ENCODE measurements around the gene ZNF460. TPM values are rescaled to one million over a fixed set of nuclear protein-coding genes. Genes with fewer than 3 reads are reported as not detected.
A peak's percentile ranks its signal among the peaks of the same experiment; 100 is the strongest.

Gene ZNF460
- polyA plus RNA-seq, 2 donors = 0.75 to 3.8 TPM

DNA sequence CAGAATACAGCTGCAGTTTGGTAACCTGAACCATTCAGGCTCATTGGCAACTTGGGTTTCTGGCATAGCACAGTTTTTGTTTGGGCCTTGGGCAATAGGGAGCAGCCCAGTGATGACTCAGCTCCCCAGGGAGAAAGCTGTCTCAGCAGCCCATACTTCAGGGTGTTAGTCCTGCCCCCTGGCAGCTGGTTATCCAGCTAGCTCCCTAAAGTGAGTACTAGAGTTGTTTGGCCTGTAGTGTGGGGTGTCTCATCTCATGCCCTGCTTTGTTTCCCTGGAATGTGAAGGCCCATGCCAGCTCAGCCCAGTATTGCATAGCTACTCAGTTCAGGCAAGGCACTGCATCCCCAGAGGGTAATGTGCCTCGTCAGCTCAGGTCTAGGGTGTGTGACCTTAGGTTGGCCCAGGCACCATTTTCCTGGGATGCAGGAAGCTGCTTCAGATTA, 21.8 kb downstream of the ZNF460 start:
- H3K4me3 ChIP-seq (ENCODE audit: low read depth in 1 of 2, low read length in 2 of 2) = no peak overlapping the region
- H3K27ac ChIP-seq (ENCODE audit: low read depth in 2 of 2, low read length in 1 of 2) = peak overlapping the region; percentile 90 to 96
- no peaks in the 10 kb centered on the region for H3K27me3 ChIP-seq (ENCODE audit: control insufficient read depth in 1 of 2, insufficient read depth in 2 of 2, low read length in 2 of 2)
- H3K9me3 ChIP-seq (ENCODE audit: control insufficient read depth in 2 of 2, insufficient read depth in 1 of 2, low read depth in 1 of 2, low read length in 1 of 2) = no peaks in the 10 kb centered on the region
- 46 to 55% methylated on average over 1 of the region's 1 CpG for WGBS, 2 donors
- H3K36me3 ChIP-seq (ENCODE audit: control insufficient read depth in 2 of 2, insufficient read depth in 2 of 2, low read length in 1 of 2) = peaks cover 0 to 8% of the 10 kb centered on the region in 2 donors
- peaks cover 8 to 18% of the 10 kb centered on the region in 2 donors for H3K4me1 ChIP-seq (ENCODE audit: control insufficient read depth in 2 of 2, insufficient read depth in 2 of 2, low read length in 1 of 2)

DNA sequence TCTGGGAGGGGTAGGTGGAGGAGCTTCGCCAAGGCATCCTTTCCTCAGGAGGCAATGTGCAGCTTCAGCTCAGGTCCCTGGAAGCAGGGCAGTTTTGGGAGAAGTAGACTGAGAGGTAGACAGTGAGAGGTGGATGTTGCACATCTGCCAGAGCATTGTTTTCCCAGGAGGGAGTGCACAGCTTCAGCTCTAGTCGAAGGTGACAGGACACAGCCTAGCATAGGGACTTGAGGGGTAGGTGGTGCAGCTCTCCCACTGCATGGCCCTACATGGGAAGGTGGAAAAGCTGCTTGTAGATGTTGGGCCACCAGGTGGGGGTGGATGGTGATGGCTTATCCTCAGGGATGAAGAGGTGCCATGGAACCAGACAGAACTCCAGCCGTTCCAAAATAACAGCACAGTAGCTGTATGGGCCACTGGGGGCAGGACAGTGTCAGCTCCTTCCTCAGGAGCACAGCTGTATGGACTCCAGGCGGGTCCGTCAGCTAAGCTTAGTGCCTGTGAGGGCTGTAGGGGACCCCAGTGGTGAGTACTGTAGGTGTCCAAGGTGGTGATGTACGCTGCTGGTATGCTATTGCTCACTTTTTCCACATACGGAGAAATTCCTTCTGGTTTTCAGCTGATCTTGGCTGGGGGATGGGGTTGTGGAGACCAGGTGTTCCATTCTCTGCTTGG, 22.6 kb downstream of the ZNF460 start:
- 67 to 75% methylated on average over 7 of the region's 7 CpGs for WGBS, 2 donors
- H3K36me3 ChIP-seq (ENCODE audit: control insufficient read depth in 2 of 2, insufficient read depth in 2 of 2, low read length in 1 of 2) = peaks cover 0 to 8% of the 10 kb centered on the region in 2 donors
- peaks cover 8 to 18% of the 10 kb centered on the region in 2 donors for H3K4me1 ChIP-seq (ENCODE audit: control insufficient read depth in 2 of 2, insufficient read depth in 2 of 2, low read length in 1 of 2)
- no peaks in the 10 kb centered on the region for H3K27me3 ChIP-seq (ENCODE audit: control insufficient read depth in 1 of 2, insufficient read depth in 2 of 2, low read length in 2 of 2)
- no peaks in the 10 kb centered on the region for H3K9me3 ChIP-seq (ENCODE audit: control insufficient read depth in 2 of 2, insufficient read depth in 1 of 2, low read depth in 1 of 2, low read length in 1 of 2)
- no peak overlapping the region for H3K4me3 ChIP-seq (ENCODE audit: low read depth in 1 of 2, low read length in 2 of 2)
- H3K27ac ChIP-seq (ENCODE audit: low read depth in 2 of 2, low read length in 1 of 2) = peak overlapping the region; percentile 82 to 94

DNA sequence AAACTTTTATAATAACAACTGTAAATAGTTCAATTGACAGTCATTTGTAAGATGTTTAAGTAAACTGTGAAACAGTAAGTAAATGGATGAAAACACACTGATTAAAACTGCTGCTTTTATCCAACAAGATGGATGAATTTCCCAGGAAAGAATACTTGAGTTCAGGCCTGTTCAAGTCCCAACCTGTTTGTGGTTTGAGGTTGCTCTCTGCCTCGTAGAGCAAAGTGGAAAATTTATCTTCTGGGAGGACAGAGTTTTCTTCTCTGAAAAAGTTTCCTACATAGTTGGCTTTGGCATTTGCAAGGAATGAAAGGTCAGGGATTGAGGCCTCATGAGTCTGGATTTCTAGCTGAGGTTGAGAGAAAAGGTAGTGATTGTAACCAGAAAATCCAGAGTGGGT, 24.8 kb downstream of the ZNF460 start:
- no peak overlapping the region for H3K4me3 ChIP-seq (ENCODE audit: low read depth in 1 of 2, low read length in 2 of 2)
- peaks cover 0 to 8% of the 10 kb centered on the region in 2 donors for H3K36me3 ChIP-seq (ENCODE audit: control insufficient read depth in 2 of 2, insufficient read depth in 2 of 2, low read length in 1 of 2)
- H3K9me3 ChIP-seq (ENCODE audit: control insufficient read depth in 2 of 2, insufficient read depth in 1 of 2, low read depth in 1 of 2, low read length in 1 of 2) = no peaks in the 10 kb centered on the region
- WGBS, 2 donors = 10 to 21% methylated on average over 1 of the region's 1 CpG
- H3K4me1 ChIP-seq (ENCODE audit: control insufficient read depth in 2 of 2, insufficient read depth in 2 of 2, low read length in 1 of 2) = peaks cover 8 to 18% of the 10 kb centered on the region in 2 donors
- H3K27ac ChIP-seq (ENCODE audit: low read depth in 2 of 2, low read length in 1 of 2) = peak overlapping the region in 1 of 2 donors; percentile 30
- no peaks in the 10 kb centered on the region for H3K27me3 ChIP-seq (ENCODE audit: control insufficient read depth in 1 of 2, insufficient read depth in 2 of 2, low read length in 2 of 2)

DNA sequence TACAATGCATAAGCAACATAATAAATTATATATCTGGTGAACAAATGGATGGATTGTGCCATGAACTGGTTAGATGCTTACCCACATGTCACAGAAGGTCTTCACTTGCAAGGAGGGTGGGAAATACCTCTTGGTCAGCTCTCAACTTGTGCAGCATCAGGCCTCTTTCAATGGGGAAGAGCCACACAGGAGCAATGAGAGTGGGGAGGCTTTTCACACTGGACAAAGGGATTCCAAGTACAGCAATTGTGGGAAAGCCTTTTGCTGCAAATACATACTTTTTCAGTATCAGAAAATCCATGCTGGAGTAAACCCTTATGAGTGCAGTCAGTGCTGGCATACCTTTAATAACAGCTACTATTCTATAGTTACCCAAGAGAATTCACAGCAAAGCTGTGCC, 28.2 kb downstream of the ZNF460 start:
- Histone ChIP-seq H3K36me3 (ENCODE audit: control insufficient read depth in 2 of 2, insufficient read depth in 2 of 2, low read length in 1 of 2) (no peaks in the 10 kb centered on the region), H3K4me1 (ENCODE audit: control insufficient read depth in 2 of 2, insufficient read depth in 2 of 2, low read length in 1 of 2) (no peaks in the 10 kb centered on the region), H3K27ac (ENCODE audit: low read depth in 2 of 2, low read length in 1 of 2) (no peak overlapping the region), H3K27me3 (ENCODE audit: control insufficient read depth in 1 of 2, insufficient read depth in 2 of 2, low read length in 2 of 2) (no peaks in the 10 kb centered on the region), H3K9me3 (ENCODE audit: control insufficient read depth in 2 of 2, insufficient read depth in 1 of 2, low read depth in 1 of 2, low read length in 1 of 2) (no peaks in the 10 kb centered on the region), H3K4me3 (ENCODE audit: low read depth in 1 of 2, low read length in 2 of 2) (no peak overlapping the region)

DNA sequence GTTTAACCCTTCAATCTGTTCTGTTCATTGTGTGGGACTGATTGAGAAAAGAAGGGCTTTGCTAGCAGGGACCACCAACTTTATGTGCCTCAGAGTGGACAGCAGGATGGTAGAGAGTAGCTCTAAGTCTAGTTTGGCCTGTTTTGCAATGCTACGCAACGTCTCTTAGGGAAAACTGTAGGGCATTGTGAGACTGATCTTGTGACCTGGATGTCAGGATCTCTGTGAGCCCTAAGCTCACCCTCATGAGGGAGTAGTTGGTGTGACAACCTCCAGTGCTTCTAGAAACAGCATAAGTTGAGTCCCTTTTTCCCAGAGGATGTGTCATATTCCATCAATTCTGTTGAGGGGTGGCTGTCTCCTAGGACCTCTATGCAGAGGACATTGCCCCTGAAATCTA, 30.5 kb downstream of the ZNF460 start:
- H3K36me3 ChIP-seq (ENCODE audit: control insufficient read depth in 2 of 2, insufficient read depth in 2 of 2, low read length in 1 of 2) = no peaks in the 10 kb centered on the region
- no peaks in the 10 kb centered on the region for H3K27me3 ChIP-seq (ENCODE audit: control insufficient read depth in 1 of 2, insufficient read depth in 2 of 2, low read length in 2 of 2)
- H3K27ac ChIP-seq (ENCODE audit: low read depth in 2 of 2, low read length in 1 of 2) = no peak overlapping the region
- H3K4me1 ChIP-seq (ENCODE audit: control insufficient read depth in 2 of 2, insufficient read depth in 2 of 2, low read length in 1 of 2) = no peaks in the 10 kb centered on the region
- H3K9me3 ChIP-seq (ENCODE audit: control insufficient read depth in 2 of 2, insufficient read depth in 1 of 2, low read depth in 1 of 2, low read length in 1 of 2) = no peaks in the 10 kb centered on the region
- 72 to 79% methylated on average over 2 of the region's 2 CpGs for WGBS, 2 donors
- no peak overlapping the region for H3K4me3 ChIP-seq (ENCODE audit: low read depth in 1 of 2, low read length in 2 of 2)

DNA sequence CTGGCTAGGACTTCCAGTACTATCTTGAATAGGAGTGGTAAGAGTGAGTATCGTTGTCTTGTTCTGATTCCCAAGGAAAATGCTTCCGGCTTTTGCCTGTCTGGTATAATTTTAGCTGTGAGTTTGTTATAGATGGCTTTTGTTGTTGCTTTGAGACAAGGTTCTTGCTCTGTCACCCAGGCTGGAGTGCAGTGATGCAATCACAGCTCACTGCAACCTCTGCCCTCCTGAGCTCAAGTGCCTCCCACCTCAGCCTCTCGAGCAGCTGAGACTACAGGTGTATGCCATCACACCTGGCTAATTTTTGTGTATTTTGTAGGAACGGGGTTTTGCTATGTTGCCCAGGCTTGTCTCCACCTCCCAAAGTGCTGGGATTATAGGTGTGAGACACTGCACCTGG, 33.9 kb downstream of the ZNF460 start:
- Histone ChIP-seq H3K27me3 (ENCODE audit: control insufficient read depth in 1 of 2, insufficient read depth in 2 of 2, low read length in 2 of 2) (no peaks in the 10 kb centered on the region), H3K9me3 (ENCODE audit: control insufficient read depth in 2 of 2, insufficient read depth in 1 of 2, low read depth in 1 of 2, low read length in 1 of 2) (peaks cover 0 to 3% of the 10 kb centered on the region in 2 donors), H3K4me3 (ENCODE audit: low read depth in 1 of 2, low read length in 2 of 2) (no peak overlapping the region), H3K36me3 (ENCODE audit: control insufficient read depth in 2 of 2, insufficient read depth in 2 of 2, low read length in 1 of 2) (no peaks in the 10 kb centered on the region), H3K4me1 (ENCODE audit: control insufficient read depth in 2 of 2, insufficient read depth in 2 of 2, low read length in 1 of 2) (peaks cover 0 to 2% of the 10 kb centered on the region in 2 donors), H3K27ac (ENCODE audit: low read depth in 2 of 2, low read length in 1 of 2) (no peak overlapping the region)
- 67 to 77% methylated on average over 4 of the region's 4 CpGs for WGBS, 2 donors

DNA sequence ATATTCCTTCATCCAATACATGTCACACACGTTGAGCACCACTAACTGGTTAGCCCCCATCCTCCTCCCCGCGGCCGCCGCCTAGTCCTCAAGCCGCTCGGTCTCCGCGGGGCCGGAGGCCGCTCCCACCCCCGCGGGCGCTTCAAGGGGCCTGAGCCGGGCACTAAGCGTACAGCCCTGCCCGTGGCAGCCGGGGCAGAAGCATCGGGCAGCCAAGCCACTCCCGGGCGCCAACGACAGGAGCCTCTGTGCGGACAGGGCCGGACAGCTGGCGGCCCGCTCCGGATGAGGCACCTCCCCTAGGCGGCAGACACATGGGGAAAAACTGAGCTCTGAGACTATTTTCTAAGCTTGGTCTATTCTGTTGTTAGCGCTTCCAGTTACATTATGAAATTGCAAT, 37.2 kb downstream of the ZNF460 start:
- WGBS, 2 donors = 26 to 33% methylated on average over 29 of the region's 29 CpGs
- H3K36me3 ChIP-seq (ENCODE audit: control insufficient read depth in 2 of 2, insufficient read depth in 2 of 2, low read length in 1 of 2) = no peaks in the 10 kb centered on the region
- no peak overlapping the region for H3K4me3 ChIP-seq (ENCODE audit: low read depth in 1 of 2, low read length in 2 of 2)

DNA sequence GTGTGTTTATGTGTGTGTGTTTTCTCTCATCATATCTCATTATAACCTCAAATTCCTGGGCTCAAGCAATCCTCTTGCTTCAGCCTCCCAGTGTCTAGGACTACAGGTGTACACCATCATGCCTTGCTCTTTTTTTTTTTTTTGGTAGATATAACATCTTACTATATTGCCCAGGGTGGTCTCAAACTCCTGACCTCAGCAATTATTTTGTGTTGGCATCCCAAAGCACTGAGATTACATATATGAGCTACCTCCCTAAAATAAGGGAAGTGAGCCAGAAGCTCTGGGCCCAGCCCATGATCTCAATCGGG, 39.5 kb downstream of the ZNF460 start:
- H3K27ac ChIP-seq (ENCODE audit: low read depth in 2 of 2, low read length in 1 of 2) = peak overlapping the region; percentile 91 to 95
- H3K27me3 ChIP-seq (ENCODE audit: control insufficient read depth in 1 of 2, insufficient read depth in 2 of 2, low read length in 2 of 2) = no peaks in the 10 kb centered on the region
- peak overlapping the region; percentile 80 to 85 for H3K4me3 ChIP-seq (ENCODE audit: low read depth in 1 of 2, low read length in 2 of 2)
- peaks cover 0 to 10% of the 10 kb centered on the region in 2 donors for H3K36me3 ChIP-seq (ENCODE audit: control insufficient read depth in 2 of 2, insufficient read depth in 2 of 2, low read length in 1 of 2)
- H3K9me3 ChIP-seq (ENCODE audit: control insufficient read depth in 2 of 2, insufficient read depth in 1 of 2, low read depth in 1 of 2, low read length in 1 of 2) = peaks cover 0 to 3% of the 10 kb centered on the region in 2 donors
- peaks cover 2% of the 10 kb centered on the region in 2 donors for H3K4me1 ChIP-seq (ENCODE audit: control insufficient read depth in 2 of 2, insufficient read depth in 2 of 2, low read length in 1 of 2)
- WGBS, 2 donors = 0% methylated on average over 1 of the region's 1 CpG

More for the DNA sequence above, 37.2 kb downstream of the ZNF460 start:
- peaks cover 0 to 3% of the 10 kb centered on the region in 2 donors for H3K9me3 ChIP-seq (ENCODE audit: control insufficient read depth in 2 of 2, insufficient read depth in 1 of 2, low read depth in 1 of 2, low read length in 1 of 2)
- peaks cover 2% of the 10 kb centered on the region in 2 donors for H3K4me1 ChIP-seq (ENCODE audit: control insufficient read depth in 2 of 2, insufficient read depth in 2 of 2, low read length in 1 of 2)
- H3K27ac ChIP-seq (ENCODE audit: low read depth in 2 of 2, low read length in 1 of 2) = no peak overlapping the region
- no peaks in the 10 kb centered on the region for H3K27me3 ChIP-seq (ENCODE audit: control insufficient read depth in 1 of 2, insufficient read depth in 2 of 2, low read length in 2 of 2)

DNA sequence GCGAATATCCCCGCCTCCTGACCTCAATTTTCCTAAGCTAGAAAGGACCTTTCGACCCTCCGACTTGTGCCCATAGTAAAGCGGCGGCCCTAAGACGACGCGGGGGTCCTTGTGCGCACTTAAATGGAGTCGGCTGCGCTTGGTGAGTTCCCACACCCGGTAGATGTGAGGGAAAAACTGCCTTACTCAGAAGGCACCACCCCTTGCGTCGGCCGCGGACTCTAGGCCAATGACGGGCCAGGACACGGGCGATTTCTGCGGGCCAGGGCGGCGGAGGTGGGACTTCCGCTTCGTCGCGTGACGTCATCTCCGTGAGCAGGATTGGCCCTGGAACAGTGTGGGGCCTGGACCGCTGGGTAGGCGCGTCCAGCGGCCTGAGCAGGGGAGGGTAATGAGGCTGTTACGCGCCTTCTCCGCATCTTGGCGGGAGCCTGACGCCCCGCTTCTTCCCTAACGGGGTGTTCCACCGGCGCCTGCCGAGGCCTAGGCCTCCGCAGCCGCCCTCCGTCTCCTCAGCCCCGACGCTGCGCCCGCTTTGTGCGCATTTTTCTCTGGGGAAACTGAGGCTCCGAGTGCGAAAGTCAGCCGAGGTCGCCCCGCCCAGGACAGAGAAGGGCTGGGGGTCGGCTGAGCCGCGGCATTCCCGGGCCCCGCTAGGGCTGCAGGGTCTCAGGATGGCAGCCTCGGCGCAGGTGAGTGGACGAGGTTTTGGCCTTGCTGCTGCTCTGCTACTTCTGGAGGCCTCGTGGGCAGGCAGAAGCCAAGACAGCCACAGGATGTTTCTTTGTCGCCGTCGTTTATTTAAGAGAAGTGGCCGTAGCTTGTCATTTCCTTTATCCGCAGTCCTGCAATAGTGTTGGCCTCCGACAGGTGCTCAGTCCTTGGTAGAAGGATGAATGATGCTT, 40.1 kb downstream of the ZNF460 start, which contains the start of gene ZNF543:
ZNF543 (plus strand) TSS at position 293 of the 905 bp plus-strand sequence; CDS start at position 675, 382 bp downstream.
- WGBS, 2 donors = 1% methylated on average over 68 to 71 of the region's 71 CpGs
- Histone ChIP-seq H3K36me3 (ENCODE audit: control insufficient read depth in 2 of 2, insufficient read depth in 2 of 2, low read length in 1 of 2) (peaks cover 2 to 14% of the 10 kb centered on the region in 2 donors), H3K4me1 (ENCODE audit: control insufficient read depth in 2 of 2, insufficient read depth in 2 of 2, low read length in 1 of 2) (peaks cover 2% of the 10 kb centered on the region in 2 donors), H3K27ac (ENCODE audit: low read depth in 2 of 2, low read length in 1 of 2) (peak within 1 kb of the TSS; percentile 91 to 95), H3K9me3 (ENCODE audit: control insufficient read depth in 2 of 2, insufficient read depth in 1 of 2, low read depth in 1 of 2, low read length in 1 of 2) (peaks cover 0 to 3% of the 10 kb centered on the region in 2 donors), H3K27me3 (ENCODE audit: control insufficient read depth in 1 of 2, insufficient read depth in 2 of 2, low read length in 2 of 2) (no peaks in the 10 kb centered on the region), H3K4me3 (ENCODE audit: low read depth in 1 of 2, low read length in 2 of 2) (peak within 1 kb of the TSS; percentile 80 to 85)

Data from esophagus (tissue), 2 donors.